Activated CD4-positive, alpha-beta T cell treated with anti-CD3 and anti-CD28 coated beads, Interleukin-2, Interleukin-4, amounts not matched to agents 100 ng/mL and 50 ng/mL, durations not matched to agents 16 hours and 8 hours (primary cell): ENCODE results near the gene GLP1R.

Experiments used
- DNase-seq: peaks from one replicate; pipeline ENCODE4 v3.0.0-alpha.2; 2020; ENCODE audit warnings: low spot score

Gene GLP1R

DNA sequence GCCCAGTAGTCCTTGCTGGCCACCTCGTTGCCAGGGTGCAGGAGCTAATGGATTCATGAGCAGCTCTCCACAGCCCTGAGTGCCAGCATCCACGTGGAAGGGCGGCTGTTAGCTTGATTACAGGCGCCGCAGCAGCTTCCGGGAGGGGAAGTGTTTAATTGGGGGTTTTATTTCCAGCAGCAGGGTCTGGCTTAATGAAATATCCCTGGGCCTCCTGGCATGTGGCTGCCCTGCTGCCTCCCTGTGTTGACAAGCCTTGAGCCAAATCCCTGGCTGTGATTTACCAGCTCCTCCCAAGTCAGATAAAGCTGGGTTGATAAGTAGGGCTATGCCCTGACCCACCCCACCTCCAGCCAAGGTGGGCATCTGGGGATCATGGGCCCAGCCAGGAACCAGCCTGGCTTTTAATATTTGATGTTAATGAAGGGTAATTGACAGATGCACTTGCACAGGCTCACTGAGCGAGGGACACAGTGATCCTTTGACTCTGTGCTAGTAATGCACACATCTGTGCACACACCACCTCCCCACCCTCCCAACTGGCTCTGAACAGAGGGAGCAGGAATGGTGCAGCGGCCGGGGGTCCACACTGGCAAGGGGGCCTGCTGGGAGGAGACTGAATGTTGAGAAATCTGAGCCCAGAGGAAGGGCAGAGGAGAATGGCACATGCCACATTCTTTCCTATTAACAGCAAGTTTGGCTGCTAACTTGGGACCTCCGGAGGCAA lies 13.6 kb downstream of the GLP1R start:
- no peak for DNase-seq

GRCh38 chr6:39063526-39063925 lies 14.9 kb downstream of the GLP1R start:
- DNase-seq, result no peak

DNA sequence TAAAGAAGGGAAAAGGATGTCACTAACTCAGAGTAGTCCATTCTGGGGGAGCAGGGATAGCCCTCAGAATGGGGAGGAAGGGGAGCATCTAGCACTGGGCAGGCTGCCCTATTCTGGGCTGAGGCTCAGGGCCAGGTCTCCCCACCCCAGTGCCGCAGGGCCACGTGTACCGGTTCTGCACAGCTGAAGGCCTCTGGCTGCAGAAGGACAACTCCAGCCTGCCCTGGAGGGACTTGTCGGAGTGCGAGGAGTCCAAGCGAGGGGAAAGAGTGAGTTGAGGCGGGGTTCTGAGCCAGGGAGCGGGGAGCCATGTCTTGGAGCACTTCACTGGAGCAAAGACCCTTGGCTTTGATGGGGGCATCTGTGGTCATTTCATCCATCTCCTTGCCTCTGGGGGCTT lies 17.0 kb downstream of the GLP1R start:
- DNase-seq, result no peak

DNA sequence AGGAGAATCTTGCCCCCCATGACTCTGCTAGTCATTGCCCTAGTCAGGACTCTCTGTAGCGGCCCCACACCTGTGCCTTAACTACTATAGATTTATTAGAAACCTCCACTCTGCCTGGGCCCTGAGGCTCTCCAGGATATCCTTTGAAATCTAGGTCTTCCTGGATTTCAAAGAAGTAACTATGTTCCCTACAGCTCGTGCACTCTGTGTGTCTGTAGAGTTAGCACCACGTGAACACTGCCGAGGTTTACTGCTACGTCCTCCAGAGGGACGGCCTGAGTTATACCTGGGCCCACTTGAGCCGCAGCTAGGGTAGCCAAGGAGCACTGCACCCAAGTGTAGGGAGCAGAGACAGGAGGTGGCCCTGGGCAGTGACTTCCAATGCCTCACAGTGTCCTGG lies 19.8 kb downstream of the GLP1R start:
- no peak for DNase-seq

DNA sequence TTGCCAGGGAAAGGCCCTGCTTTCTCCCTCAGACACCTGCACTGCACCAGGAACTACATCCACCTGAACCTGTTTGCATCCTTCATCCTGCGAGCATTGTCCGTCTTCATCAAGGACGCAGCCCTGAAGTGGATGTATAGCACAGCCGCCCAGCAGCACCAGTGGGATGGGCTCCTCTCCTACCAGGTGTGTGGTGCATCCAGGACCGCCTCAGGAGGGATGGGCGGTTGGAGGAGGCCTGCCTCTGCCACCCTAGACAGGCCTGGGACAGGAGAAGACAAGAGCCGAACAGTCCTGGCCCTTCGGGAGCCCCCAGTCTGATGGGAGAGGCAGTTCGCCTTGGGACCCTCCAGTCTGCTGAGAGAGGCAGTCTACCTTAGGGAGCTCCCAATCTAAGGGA lies 24.2 kb downstream of the GLP1R start:
- DNase-seq, result no peak

DNA sequence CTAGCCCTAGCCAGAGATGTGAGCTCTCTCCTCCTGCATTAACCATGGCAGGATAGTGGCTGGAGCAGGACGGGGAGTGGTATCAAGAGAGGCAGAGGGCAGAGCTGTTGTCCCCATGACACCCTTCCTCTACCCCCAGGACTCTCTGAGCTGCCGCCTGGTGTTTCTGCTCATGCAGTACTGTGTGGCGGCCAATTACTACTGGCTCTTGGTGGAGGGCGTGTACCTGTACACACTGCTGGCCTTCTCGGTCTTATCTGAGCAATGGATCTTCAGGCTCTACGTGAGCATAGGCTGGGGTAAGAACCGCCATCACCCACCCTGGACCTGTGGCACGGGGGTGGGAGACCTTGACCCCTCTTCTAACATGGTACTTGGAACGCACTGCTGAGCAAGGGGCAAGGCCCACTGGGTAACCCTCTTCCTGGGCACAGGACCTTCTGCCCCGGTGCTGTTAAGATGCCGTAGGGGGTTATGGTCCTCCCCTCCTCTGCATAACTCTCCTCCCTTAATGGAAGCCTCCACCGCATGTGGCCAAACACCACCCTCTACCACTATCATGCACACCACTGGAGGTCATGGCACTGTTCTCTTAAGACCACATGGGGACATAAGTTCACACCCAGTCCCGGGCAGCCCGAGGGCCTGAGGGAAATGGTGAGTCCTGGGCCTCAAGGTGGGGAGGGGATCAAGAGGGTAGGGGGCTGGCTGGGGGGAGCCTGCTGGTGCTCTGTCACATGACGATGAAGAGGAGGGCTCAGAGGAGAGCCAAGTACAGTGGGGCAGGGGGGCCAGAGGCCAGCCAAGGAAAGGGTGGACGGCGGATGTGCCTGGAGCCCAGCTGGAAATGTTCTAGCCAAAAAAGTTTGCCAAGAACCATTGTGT lies 25.1 kb downstream of the GLP1R start:
- DNase-seq, result no peak

GRCh38 chr6:39074486-39074885 lies 25.9 kb downstream of the GLP1R start:
- no peak for DNase-seq

- DNase-seq, result no peak
These were observed 26.6 kb downstream of the GLP1R start for GRCh38 chr6:39075010-39075686.

DNA sequence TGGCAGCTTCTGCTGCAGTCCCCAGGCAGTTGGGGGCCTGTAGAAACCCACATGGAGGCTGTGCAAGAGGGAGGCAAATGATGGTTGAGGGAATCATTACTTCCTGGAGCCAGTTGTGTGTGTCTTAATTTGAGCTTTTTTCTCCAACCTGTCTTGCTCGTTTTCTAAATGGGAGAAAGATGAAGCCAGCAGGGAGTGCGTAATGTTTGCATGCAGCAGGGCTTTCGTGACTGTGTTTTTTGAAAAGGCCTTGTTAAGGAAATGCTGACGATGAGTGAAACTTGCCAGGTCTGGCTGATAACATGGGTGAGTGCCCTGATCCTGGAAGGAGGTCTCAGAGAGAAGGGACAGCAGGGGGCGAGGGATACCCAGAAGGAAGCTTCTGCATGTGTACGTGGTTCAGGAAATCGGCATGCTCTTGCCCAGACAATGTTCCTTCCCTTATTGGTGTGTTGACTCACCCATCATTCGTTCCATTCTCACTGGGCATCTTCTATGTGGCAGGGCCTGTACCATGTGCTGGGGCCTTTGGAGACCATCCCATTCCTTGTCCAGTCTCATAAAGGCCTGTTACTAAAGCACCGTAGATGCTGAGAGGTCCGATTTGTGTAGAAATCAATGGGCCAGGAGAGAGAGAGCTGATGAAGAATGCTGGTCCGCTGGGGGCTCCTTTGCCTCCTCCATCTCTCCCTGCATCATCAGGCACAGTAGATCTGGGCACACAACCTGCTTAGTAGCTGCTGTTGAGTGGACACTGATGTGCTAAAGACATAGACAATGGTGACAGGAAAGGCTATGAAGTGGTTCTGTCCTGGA lies 27.4 kb downstream of the GLP1R start:
- no peak for DNase-seq

DNA sequence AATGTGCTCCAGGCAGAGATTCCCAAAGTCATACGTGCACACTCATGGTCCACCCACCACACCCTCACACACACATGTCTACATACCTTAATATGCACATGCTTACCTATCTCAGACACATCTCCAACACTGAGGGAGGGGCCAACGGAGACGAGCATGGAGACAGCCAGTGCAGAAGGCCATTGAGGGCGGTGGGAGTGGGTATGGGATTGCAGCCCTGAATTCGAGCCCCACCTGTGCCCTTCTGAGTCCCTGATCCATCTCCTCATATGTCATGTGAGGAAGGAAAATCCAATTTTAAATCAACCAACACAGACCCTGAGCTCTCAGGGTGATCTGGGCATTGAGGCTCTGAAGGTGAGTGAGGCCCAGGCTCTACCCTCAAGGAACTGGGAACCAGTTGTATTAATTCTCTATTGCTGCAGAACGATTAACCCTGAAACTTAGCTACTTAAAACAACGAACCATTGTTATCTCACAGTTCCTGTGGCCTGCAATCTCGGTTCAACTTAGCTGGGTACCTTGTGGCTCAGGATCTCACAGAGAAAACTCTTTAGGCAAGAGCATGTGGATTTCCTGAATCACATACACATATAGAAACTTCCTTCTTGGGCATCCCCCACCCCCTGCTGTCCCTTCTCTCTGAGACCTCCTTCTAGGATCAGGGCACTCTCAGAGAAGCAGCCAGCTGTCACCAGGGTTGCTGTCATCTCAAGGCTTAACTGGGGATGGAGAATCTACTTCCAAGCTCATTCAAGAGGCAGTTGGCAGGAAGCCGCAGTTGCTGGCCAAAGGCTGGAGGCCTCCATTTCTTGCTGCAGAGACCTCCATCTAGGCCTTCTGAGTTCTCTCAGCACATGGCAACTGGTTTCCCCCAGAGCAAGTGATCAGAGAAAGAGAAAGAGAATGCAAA lies 28.3 kb downstream of the GLP1R start:
- no peak for DNase-seq

- DNase-seq, result no peak
These were observed 29.5 kb downstream of the GLP1R start for GRCh38 chr6:39077882-39078594.

DNA sequence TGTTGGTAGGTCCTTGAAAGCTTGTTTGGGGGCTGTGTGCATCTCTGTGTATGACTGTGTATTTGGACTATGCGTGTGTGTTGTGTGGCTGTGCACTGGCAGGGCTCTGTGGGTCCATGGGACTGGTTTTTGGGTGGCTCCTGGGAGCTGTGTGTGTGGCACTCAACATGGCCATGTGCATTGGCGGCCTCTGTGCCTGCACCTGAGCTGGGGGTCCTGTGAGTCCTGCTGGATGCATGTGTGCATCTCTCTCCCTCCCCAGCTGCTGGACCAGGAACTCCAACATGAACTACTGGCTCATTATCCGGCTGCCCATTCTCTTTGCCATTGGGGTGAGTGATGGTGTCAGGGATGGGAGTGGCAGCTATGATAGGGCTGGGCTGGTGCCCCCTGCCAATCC lies 30.1 kb downstream of the GLP1R start:
- DNase-seq, result no peak

GRCh38 chr6:39079197-39080125 lies 30.9 kb downstream of the GLP1R start:
- DNase-seq, result no peak

- no peak for DNase-seq
These were observed 31.8 kb downstream of the GLP1R start for GRCh38 chr6:39080246-39080875.

DNA sequence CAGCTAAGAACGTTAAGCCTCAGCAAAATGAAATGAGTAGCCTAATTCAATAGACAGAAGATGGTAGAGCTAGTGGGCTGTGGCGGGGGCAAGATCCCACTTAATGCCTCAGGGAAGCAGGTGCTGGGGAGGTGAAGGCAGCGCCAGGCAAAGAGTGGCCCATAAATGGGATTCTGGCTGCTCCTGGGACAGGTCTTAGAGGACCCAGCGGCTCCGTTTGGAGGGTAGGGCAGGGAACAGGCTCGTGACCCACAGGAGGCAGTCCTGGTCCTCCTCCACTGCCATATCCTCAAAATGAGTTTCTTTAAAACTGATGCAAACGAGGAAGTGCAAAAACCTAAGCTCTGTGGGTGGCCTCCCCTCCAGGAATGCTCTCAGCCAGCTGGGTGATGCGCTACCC lies 33.7 kb downstream of the GLP1R start:
- DNase-seq, result no peak

GRCh38 chr6:39083231-39083634 lies 34.7 kb downstream of the GLP1R start:
- DNase-seq, result no peak

GRCh38 chr6:39084506-39084905 lies 35.9 kb downstream of the GLP1R start:
- no peak for DNase-seq

DNA sequence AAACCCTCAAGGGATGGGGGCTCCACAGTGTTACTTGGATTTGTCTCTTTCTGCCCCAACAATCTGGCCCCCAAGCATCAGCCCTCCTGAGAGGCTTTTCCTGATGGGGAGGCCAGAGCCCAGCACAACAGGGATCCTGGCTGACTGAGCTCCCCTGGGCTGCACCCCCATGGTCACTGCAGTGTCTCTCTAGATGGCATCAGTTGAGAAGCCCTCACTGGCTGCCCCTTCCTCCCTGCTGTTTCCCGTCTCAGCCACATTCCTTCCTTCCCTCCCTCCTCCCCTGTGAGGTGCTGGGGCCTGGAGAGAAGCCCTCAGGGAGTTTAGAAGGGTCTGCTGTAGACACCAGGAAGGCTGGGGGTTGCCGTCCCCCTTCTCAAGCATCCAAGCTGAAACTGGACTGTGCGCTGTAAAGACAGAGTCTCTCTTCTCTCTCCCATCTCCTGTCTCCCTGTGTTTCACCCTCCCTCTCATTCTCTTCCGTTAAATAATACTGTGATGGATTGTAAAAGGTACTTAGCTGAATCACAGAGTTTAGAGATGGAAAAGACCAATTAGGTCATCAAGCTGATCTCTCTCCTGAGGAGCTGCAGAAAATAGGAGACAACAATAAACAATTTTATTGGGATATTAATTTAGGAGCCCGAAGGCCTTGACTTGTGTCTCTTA lies 36.7 kb downstream of the GLP1R start:
- no peak for DNase-seq
